IPS-18c (cell line): ENCODE results near the gene SULT2B1.

ENCODE experiments used
- H3K4me3 ChIP-seq: 2 replicates; pipeline ENCODE4 v1.7.0; 2013; ENCODE audit warnings: low read depth, mild to moderate bottlenecking, low read length, moderate library complexity; ENCODE audit not compliant: insufficient read depth
- H3K9me3 ChIP-seq: one replicate; pipeline ENCODE4 v1.6.1; 2013; ENCODE audit warnings: mild to moderate bottlenecking, low read length, moderate library complexity; ENCODE audit not compliant: control insufficient read depth, insufficient read depth

SULT2B1 gene

GRCh38 chr19:48646722-48647216 lies 94.8 kb downstream of the SULT2B1 start:
- H3K9me3 ChIP-seq = no peaks in the 10 kb centered on the region
- H3K4me3 ChIP-seq = peak overlapping the region; percentile 84; the same call in 1 of the 2 replicates

DNA sequence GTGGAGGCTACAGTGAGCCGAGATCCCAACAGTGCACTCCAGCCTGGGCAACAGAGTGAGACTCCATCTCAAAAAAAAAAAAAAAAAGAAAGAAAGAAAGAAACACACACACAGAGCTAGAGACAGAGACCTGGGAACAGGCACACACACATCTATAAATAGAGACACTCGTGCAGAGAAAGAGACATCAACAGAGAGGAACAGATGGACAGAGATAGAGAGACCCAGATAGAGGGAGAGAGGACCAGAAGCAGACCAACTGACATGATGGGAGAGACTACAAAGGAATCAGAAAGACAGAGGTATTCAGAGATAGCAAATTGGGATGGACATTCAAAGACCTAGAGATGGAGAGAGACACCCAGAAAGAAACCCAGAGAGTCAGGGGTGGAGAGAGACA lies 96.2 kb downstream of the SULT2B1 start:
- H3K4me3 ChIP-seq = no peak overlapping the region
- no peaks in the 10 kb centered on the region for H3K9me3 ChIP-seq
